GM12801 (cell line): ENCODE results near the gene CD2AP.

Experiments
- CTCF ChIP-seq: IDR thresholded peaks from one replicate; pipeline ENCODE4 v1.5.1; 2011; ENCODE audit warnings: control low read depth; ENCODE audit not compliant: insufficient read length; ENCODE audit errors: extremely low read depth

CD2AP gene

DNA sequence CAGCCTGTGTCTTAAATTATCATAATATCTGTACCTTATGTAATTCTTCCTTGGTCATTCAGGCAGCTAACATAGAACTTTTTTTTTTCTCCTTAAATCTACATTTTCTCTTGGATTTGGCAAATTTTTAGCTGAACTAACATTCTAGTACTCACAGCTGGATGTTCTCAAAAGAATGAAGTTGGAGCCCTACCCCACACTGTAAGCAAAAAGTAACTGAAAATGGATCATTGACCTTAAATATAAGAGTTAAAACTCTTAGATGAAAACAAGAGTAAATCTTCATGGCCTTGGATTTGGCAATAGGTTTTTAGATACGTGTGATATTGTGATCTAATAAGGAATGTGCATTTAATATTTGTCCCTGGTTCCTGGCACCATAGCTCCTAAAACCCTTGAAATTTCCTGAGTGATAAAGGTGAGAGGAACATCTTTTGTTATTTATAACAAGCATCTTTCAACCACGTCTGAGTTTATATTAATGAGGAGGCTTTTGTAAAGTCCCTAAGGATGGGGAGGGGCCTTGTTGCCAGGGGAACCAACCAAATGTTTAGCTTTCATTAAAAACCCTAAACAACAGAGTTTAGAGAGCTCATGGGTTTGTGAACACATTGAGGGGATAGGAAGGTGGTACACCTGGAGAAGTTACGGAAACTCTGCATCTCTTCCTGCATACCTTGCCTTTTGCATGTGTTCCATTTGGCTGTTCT is 114.7 kb downstream of the CD2AP start:
- TF ChIP-seq CTCF: no peak

GRCh38 chr6:47593979-47594378 is 116.4 kb downstream of the CD2AP start:
- TF ChIP-seq CTCF: no peak

DNA sequence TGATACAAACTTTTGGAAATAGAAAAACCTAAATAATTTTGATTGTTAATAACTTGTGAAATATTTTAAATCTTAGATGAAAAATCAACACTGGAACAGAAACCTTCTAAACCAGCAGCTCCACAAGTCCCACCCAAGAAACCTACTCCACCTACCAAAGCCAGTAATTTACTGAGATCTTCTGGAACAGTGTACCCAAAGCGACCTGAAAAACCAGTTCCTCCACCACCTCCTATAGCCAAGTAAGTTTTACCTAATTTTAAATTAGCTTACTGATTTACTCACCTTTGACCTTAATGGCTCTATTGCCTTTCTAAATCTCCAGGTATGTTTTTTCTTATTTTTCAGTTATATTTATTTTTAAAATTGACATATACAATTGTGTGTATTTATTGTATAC is 118.2 kb downstream of the CD2AP start:
- TF ChIP-seq CTCF: no peak

- TF ChIP-seq CTCF: no peak
Observed at GRCh38 chr6:47598367-47598766, 120.8 kb downstream of the CD2AP start.

DNA sequence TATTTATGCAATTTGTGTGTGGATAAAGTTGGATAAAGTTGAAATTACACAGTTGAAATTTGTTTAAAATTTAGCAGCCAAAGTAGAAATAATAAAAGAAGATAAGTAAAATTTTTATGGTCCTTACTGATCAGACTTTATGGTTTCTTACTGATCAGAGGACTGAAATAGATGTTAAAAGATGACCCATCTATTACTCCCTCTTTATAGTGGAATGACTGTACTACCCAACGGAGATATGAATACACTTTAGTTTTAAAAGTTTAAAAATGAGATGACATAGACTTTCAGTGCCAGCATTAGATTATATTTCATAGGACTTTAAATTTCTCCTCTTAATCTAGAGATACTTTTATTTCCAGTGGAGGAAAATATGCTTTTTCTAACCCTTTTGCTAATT is 121.9 kb downstream of the CD2AP start:
- no peak for TF ChIP-seq CTCF

- TF ChIP-seq CTCF: no peak
Observed at GRCh38 chr6:47603227-47603626, 125.6 kb downstream of the CD2AP start.

- no peak for TF ChIP-seq CTCF
Observed at GRCh38 chr6:47603995-47604394, 126.4 kb downstream of the CD2AP start.

DNA sequence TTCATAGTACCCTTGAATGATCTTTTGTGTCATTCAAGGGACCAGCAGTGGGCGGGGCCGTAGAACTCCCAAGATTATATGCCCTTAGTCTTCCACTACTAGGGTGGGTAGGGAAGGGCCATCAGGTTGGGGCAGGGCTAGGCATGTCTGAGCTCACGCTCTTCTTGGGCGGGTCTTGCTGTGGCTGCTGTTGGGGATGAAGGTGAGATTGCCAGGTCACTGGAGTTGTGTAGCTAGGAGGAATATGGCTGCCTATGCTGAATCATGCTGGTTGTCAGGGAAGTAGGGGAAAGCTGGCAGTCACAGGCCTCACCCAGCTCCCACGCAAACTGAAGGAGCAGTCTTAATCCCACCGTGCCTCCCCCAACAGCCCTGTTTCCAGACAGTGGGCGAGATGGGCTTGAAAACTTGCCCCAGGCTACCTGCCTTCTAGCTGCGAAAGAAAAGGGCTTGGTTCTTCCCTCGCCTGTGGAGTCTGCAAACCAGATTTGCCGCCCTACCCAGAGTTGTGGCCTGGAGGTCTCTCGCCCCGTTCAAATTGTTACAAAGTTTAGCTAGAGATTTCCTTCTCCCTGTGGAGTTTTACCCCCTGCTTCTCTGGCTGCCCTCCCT is 144.4 kb downstream of the CD2AP start:
- TF ChIP-seq CTCF: no peak
